IgD-negative memory B cell (primary cell): ENCODE data around the gene FKBP5. TPM values are rescaled to one million over a fixed set of nuclear protein-coding genes. Genes with fewer than 3 reads are reported as not detected.

ENCODE experiments used
- H3K27ac Mint-ChIP-seq, 3 donors: one replicate each; pipeline ENCODE4 v1.8.0; 2020 to 2022; ENCODE audit warnings: mild to moderate bottlenecking in 3 of 3, mixed read lengths in 3 of 3, moderate library complexity in 1 of 3
- H3K27me3 Mint-ChIP-seq: one replicate; pipeline ENCODE4 v1.8.0; 2021; ENCODE audit warnings: mixed read lengths
- H3K36me3 Mint-ChIP-seq: one replicate; pipeline ENCODE4 v1.8.0; 2020; ENCODE audit warnings: mild to moderate bottlenecking, mixed read lengths
- H3K4me1 Mint-ChIP-seq, 3 donors: one replicate each; pipeline ENCODE4 v1.8.0; 2020 to 2022; ENCODE audit warnings: mixed read lengths in 3 of 3, mild to moderate bottlenecking in 1 of 3
- H3K4me3 Mint-ChIP-seq, 4 donors: one replicate each; pipeline ENCODE4 v1.8.0; 2020 to 2022; ENCODE audit warnings: mild to moderate bottlenecking in 4 of 4, mixed read lengths in 4 of 4, moderate library complexity in 3 of 4
- H3K9me3 Mint-ChIP-seq, 3 donors: one replicate each; pipeline ENCODE4 v1.8.0; 2020 to 2021; ENCODE audit warnings: mixed read lengths in 3 of 3, mild to moderate bottlenecking in 1 of 3
- polyA plus RNA-seq: library from polyadenylated mRNA; unstranded; fragments of 300-500 nt; fragmentation: Illumina TruSeq; gene quantifications from one replicate; pipeline ENCODE4 v1.2.3, GENCODE V29; 2021

The FKBP5 gene
- polyA plus RNA-seq, 1 donor from 2014 or later, result 25.1 TPM

GRCh38 chr6:35566794-35567193 lies 121.9 kb downstream of the FKBP5 start:
- Mint-ChIP-seq H3K27me3 (peaks cover 21% of the 10 kb centered on the region), H3K4me3 (no peak overlapping the region), H3K9me3 (peaks cover 0 to 2% (median 0%) of the 10 kb centered on the region in 3 donors), H3K4me1 (no peaks in the 10 kb centered on the region), H3K36me3 (peaks cover 2% of the 10 kb centered on the region), H3K27ac (no peak overlapping the region)

GRCh38 chr6:35564733-35565132 lies 124.0 kb downstream of the FKBP5 start:
- Mint-ChIP-seq H3K36me3 (peaks cover 2% of the 10 kb centered on the region), H3K27ac (no peak overlapping the region), H3K4me3 (no peak overlapping the region), H3K4me1 (peaks cover 0 to 4% (median 2%) of the 10 kb centered on the region in 3 donors), H3K9me3 (peaks cover 0 to 2% (median 0%) of the 10 kb centered on the region in 3 donors), H3K27me3 (peaks cover 22% of the 10 kb centered on the region)

GRCh38 chr6:35562060-35562459 lies 126.7 kb downstream of the FKBP5 start:
- H3K27me3 Mint-ChIP-seq, result peaks cover 33% of the 10 kb centered on the region
- no peaks in the 10 kb centered on the region for H3K36me3 Mint-ChIP-seq
- peaks cover 0 to 7% (median 3%) of the 10 kb centered on the region in 3 donors for H3K4me1 Mint-ChIP-seq
- no peak overlapping the region for H3K27ac Mint-ChIP-seq
- H3K9me3 Mint-ChIP-seq, result peaks cover 0 to 1% (median 0%) of the 10 kb centered on the region in 3 donors
- no peak overlapping the region for H3K4me3 Mint-ChIP-seq

GRCh38 chr6:35561113-35561512 lies 127.6 kb downstream of the FKBP5 start:
- H3K4me3 Mint-ChIP-seq, result no peak overlapping the region
- H3K27ac Mint-ChIP-seq, result no peak overlapping the region
- peaks cover 31% of the 10 kb centered on the region for H3K27me3 Mint-ChIP-seq
- no peaks in the 10 kb centered on the region for H3K36me3 Mint-ChIP-seq
- H3K4me1 Mint-ChIP-seq, result peaks cover 0 to 7% (median 3%) of the 10 kb centered on the region in 3 donors
- H3K9me3 Mint-ChIP-seq, result no peaks in the 10 kb centered on the region

GRCh38 chr6:35558571-35558970 lies 130.1 kb downstream of the FKBP5 start:
- H3K27me3 Mint-ChIP-seq, result peaks cover 25% of the 10 kb centered on the region
- no peak overlapping the region for H3K27ac Mint-ChIP-seq
- H3K36me3 Mint-ChIP-seq, result no peaks in the 10 kb centered on the region
- H3K4me1 Mint-ChIP-seq, result peaks cover 0 to 7% (median 3%) of the 10 kb centered on the region in 3 donors
- H3K4me3 Mint-ChIP-seq, result no peak overlapping the region
- no peaks in the 10 kb centered on the region for H3K9me3 Mint-ChIP-seq

- no peaks in the 10 kb centered on the region for H3K9me3 Mint-ChIP-seq
- peaks cover 23% of the 10 kb centered on the region for H3K27me3 Mint-ChIP-seq
- peaks cover 0 to 7% (median 3%) of the 10 kb centered on the region in 3 donors for H3K4me1 Mint-ChIP-seq
- H3K4me3 Mint-ChIP-seq, result no peak overlapping the region
- H3K27ac Mint-ChIP-seq, result no peak overlapping the region
- H3K36me3 Mint-ChIP-seq, result no peaks in the 10 kb centered on the region
Measured at GRCh38 chr6:35557239-35557638, 131.5 kb downstream of the FKBP5 start.

- H3K9me3 Mint-ChIP-seq, result peaks cover 2 to 10% (median 2%) of the 10 kb centered on the region in 3 donors
- peaks cover 4% of the 10 kb centered on the region for H3K36me3 Mint-ChIP-seq
- no peak overlapping the region for H3K4me3 Mint-ChIP-seq
- H3K27me3 Mint-ChIP-seq, result peaks cover 29% of the 10 kb centered on the region
- H3K4me1 Mint-ChIP-seq, result peaks cover 0 to 3% (median 1%) of the 10 kb centered on the region in 3 donors
- H3K27ac Mint-ChIP-seq, result no peak overlapping the region
Measured at GRCh38 chr6:35554811-35555210, 133.9 kb downstream of the FKBP5 start.

DNA sequence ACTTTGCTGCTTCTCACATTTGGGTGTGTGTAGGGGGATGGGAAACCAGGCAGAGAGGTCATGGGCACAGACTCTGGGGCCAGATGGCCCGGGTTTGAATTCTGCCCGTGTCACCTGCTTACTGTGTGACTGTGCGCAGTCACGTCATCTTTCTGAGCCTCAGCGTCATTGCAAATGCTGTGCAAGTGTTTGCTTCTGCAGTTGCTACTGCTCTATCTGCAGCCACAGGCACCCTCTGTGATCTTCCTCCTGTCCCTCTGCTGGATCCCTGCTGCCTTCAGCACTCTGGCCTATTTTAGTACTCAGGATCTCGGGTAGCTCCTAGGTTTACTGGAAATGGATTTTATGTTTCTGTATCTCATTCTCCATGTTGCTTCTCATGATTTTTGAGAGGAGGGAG lies 135.4 kb downstream of the FKBP5 start:
- Mint-ChIP-seq H3K27ac (no peak overlapping the region), H3K27me3 (peaks cover 19% of the 10 kb centered on the region), H3K9me3 (peaks cover 2 to 12% (median 2%) of the 10 kb centered on the region in 3 donors), H3K4me1 (no peaks in the 10 kb centered on the region), H3K36me3 (peaks cover 4% of the 10 kb centered on the region), H3K4me3 (no peak overlapping the region)

DNA sequence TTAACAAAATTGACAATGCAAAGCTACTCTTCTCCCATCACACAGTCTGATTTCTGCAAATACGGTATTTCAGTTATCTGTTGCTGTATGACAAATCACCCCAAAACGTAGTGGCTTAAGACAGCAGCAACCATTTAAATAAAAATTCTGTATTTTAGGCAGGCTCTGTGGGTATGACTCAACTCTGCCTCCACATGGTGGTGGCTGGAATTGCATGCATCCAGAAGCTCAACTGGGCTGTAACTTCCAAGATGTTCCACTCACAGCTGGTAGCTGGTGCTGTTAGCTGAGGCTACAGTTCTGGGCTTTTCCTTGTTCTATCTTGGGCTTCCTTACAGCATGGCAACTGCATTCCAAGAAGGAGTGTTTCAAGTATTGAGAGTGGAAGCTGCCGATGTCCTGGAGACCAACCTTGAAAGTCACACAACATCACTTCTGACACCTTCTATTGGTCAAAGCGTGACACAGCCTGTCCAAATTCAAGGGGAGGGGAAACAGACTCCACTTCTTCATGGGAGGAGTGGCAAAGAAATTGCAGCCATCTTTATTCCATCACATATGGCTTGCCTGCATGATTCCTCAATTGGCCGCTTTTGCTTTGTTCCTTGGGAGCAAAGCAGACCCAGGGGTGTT lies 136.3 kb downstream of the FKBP5 start:
- Mint-ChIP-seq H3K4me1 (no peaks in the 10 kb centered on the region), H3K27me3 (peaks cover 17% of the 10 kb centered on the region), H3K27ac (no peak overlapping the region), H3K9me3 (peaks cover 2 to 12% (median 2%) of the 10 kb centered on the region in 3 donors), H3K4me3 (no peak overlapping the region), H3K36me3 (peaks cover 4% of the 10 kb centered on the region)

GRCh38 chr6:35550437-35550836 lies 138.3 kb downstream of the FKBP5 start:
- H3K9me3 Mint-ChIP-seq, result peaks cover 2 to 12% (median 2%) of the 10 kb centered on the region in 3 donors
- H3K27ac Mint-ChIP-seq, result no peak overlapping the region
- H3K4me1 Mint-ChIP-seq, result no peaks in the 10 kb centered on the region
- H3K27me3 Mint-ChIP-seq, result peaks cover 10% of the 10 kb centered on the region
- peaks cover 4% of the 10 kb centered on the region for H3K36me3 Mint-ChIP-seq
- H3K4me3 Mint-ChIP-seq, result no peak overlapping the region

DNA sequence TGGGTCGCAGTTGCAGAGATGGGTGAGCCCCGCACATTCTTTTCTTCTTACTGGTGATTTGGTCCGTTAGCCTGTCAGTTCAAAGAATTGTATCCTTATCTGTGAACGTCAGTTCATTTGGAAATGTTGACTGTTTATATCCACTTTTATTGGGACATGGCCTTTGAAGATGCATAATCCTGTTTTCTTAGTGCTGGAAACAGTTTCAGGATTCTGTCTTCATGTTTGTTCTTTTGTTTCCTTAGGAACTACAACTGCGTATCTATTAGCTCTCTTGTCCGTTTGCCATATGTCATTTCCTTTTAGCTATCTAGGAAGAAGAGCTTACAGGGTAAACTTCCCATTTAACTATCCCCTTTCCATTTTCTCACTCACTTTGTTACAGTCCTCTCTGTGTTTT lies 141.0 kb downstream of the FKBP5 start:
- Mint-ChIP-seq H3K4me1 (peaks cover 0 to 2% (median 0%) of the 10 kb centered on the region in 3 donors), H3K36me3 (peaks cover 4% of the 10 kb centered on the region), H3K9me3 (peaks cover 2 to 12% (median 2%) of the 10 kb centered on the region in 3 donors), H3K27me3 (peaks cover 6% of the 10 kb centered on the region), H3K4me3 (no peak overlapping the region), H3K27ac (no peak overlapping the region)

DNA sequence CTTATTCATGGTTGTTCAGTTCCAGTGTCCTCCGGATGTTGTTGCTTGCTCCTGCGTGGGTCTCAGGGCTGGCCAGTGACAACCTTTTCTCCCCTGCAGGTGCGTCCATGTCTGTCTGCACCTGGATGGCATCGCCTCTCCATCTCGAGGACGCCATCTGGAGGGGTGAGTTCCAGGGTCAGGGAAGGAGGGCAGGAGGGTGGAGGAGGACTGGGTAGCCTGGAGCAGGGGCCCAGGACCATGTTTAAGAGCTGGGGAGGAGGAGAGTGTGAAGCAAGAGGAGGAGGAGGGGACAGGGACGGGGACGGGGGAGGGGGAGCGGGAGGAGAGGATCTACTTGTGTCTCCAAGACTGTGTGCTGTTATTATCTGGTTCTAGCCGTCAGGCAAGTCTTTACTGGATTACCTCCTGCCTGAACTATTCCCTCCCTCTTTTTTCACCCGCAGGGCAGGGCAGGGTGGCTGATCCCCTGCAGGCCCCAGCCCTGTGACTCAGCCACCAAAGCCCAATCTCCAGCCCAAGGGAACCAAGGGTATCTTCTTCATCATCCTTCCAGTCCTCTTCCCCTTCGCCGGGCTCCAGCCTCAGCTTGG lies 143.8 kb downstream of the FKBP5 start:
- H3K27me3 Mint-ChIP-seq, result no peaks in the 10 kb centered on the region
- H3K9me3 Mint-ChIP-seq, result peaks cover 3 to 8% (median 7%) of the 10 kb centered on the region in 3 donors
- no peak overlapping the region for H3K4me3 Mint-ChIP-seq
- H3K36me3 Mint-ChIP-seq, result no peaks in the 10 kb centered on the region
- no peak overlapping the region for H3K27ac Mint-ChIP-seq
- H3K4me1 Mint-ChIP-seq, result peaks cover 0 to 2% (median 0%) of the 10 kb centered on the region in 3 donors

GRCh38 chr6:35543459-35544193 lies 145.1 kb downstream of the FKBP5 start:
- H3K27ac Mint-ChIP-seq, result no peak overlapping the region
- no peak overlapping the region for H3K4me3 Mint-ChIP-seq
- no peaks in the 10 kb centered on the region for H3K27me3 Mint-ChIP-seq
- peaks cover 3 to 7% (median 6%) of the 10 kb centered on the region in 3 donors for H3K9me3 Mint-ChIP-seq
- H3K36me3 Mint-ChIP-seq, result no peaks in the 10 kb centered on the region
- peaks cover 0 to 3% (median 0%) of the 10 kb centered on the region in 3 donors for H3K4me1 Mint-ChIP-seq

- peaks cover 0 to 3% (median 0%) of the 10 kb centered on the region in 3 donors for H3K4me1 Mint-ChIP-seq
- H3K27me3 Mint-ChIP-seq, result no peaks in the 10 kb centered on the region
- H3K4me3 Mint-ChIP-seq, result peak overlapping the region in 1 of 4 donors; percentile 37
- no peak overlapping the region for H3K27ac Mint-ChIP-seq
- H3K9me3 Mint-ChIP-seq, result peaks cover 3 to 7% (median 6%) of the 10 kb centered on the region in 3 donors
- H3K36me3 Mint-ChIP-seq, result no peaks in the 10 kb centered on the region
Measured at GRCh38 chr6:35541836-35542235, 146.9 kb downstream of the FKBP5 start.

- H3K4me1 Mint-ChIP-seq, result peaks cover 0 to 1% (median 0%) of the 10 kb centered on the region in 3 donors
- peaks cover 3% of the 10 kb centered on the region for H3K36me3 Mint-ChIP-seq
- peaks cover 10% of the 10 kb centered on the region for H3K27me3 Mint-ChIP-seq
- H3K4me3 Mint-ChIP-seq, result no peak overlapping the region
- H3K27ac Mint-ChIP-seq, result no peak overlapping the region
- H3K9me3 Mint-ChIP-seq, result peaks cover 3 to 7% (median 6%) of the 10 kb centered on the region in 3 donors
Measured at GRCh38 chr6:35539223-35539622, 149.5 kb downstream of the FKBP5 start.
